ENCODE measurements around the gene CYB561.
A peak's percentile ranks its signal among the peaks of the same experiment; 100 is the strongest.

CYB561 gene

GRCh38 chr17:63492940-63493339 is 46.8 kb upstream of the CYB561 start:
- Histone ChIP-seq H3K9ac (ENCODE audit: low read length) (no peak overlapping the region), H3K27me3 (ENCODE audit: control insufficient read depth in 1 of 2, insufficient read depth in 1 of 2, low read length in 2 of 2) (peaks cover 0 to 46% of the 10 kb centered on the region in 2 experiments), H2BK5ac (ENCODE audit: low read depth, low read length, poor library complexity, severe bottlenecking) (no peak overlapping the region), H3K27ac (ENCODE audit: low read length, poor library complexity, severe bottlenecking) (no peak overlapping the region), H3K14ac (ENCODE audit: low read length in 2 of 2) (no peak overlapping the region), H3K18ac (ENCODE audit: low read depth in 1 of 2, low read length in 2 of 2) (no peak overlapping the region), H2AK5ac (ENCODE audit: low read length, severe bottlenecking) (no peak overlapping the region), H3K36me3 (ENCODE audit: control insufficient read depth in 1 of 2, insufficient read depth in 2 of 2, low read depth in 1 of 2, low read length in 2 of 2) (peaks cover 0 to 60% of the 10 kb centered on the region in 2 experiments), H2BK120ac (ENCODE audit: low read depth, low read length) (no peak overlapping the region), H2BK12ac (ENCODE audit: low read length in 2 of 2) (no peak overlapping the region), H3K9me3 (ENCODE audit: control insufficient read depth, low read length) (no peaks in the 10 kb centered on the region), H3K23ac (ENCODE audit: low read length in 2 of 2) (no peak overlapping the region), H3K4me1 (ENCODE audit: control insufficient read depth, insufficient read depth, low read depth, low read length) (peaks cover 27% of the 10 kb centered on the region), H2AFZ (ENCODE audit: low read depth, low read length) (no peak overlapping the region), H2BK15ac (ENCODE audit: low read depth, poor library complexity, severe bottlenecking) (no peak overlapping the region), H3K4me2 (ENCODE audit: low read length, poor library complexity, severe bottlenecking) (no peak overlapping the region), H4K91ac (ENCODE audit: low read length) (no peak overlapping the region), H3K4me3 (ENCODE audit: insufficient read depth in 1 of 2, low read depth in 1 of 2, low read length in 2 of 2) (no peak overlapping the region), H4K8ac (ENCODE audit: low read length) (no peak overlapping the region), H3K4ac (ENCODE audit: low read depth in 1 of 2, low read length in 2 of 2) (no peak overlapping the region), H3K79me1 (replicated peaks; ENCODE audit: low read length, poor library complexity, severe bottlenecking) (no peaks in the 10 kb centered on the region)
- WGBS, result 89% methylated on average over 5 of the region's 6 CpGs
- DNase-seq, result no peak

DNA sequence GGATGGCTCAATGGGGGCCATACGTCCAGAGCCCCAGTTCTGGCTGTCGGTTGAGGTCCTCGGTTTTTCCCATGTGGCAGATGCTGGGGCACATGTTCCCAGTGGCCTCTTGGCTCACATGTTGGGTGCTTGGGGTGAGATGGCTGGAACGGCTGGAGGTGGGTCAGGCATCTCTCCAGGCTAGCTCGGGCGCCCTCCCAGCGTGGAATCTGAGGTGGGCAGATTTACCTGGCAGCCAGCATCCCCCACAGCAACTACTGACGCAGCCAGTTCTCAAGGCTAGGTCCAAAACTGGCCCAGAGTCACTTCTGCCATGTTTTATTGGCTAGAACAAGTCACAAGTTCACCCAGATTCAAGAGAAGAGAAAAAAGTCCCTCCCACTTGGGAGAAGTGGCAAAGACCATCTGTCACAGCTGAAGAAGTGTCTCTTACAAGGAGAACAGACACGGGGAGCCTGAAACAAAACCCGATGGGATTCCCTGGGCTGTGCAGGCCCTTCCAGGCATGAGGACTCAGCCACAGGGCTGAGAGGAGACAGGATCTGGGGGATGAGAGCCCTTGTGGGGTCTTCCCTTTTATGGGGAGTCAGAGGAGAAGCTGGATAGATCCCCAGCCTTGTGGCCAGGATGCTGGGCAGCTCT is 46.0 kb upstream of the CYB561 start:
- Histone ChIP-seq H3K14ac (ENCODE audit: low read length in 2 of 2) (no peak overlapping the region), H4K91ac (ENCODE audit: low read length) (no peak overlapping the region), H3K79me1 (replicated peaks; ENCODE audit: low read length, poor library complexity, severe bottlenecking) (no peaks in the 10 kb centered on the region), H3K4me1 (ENCODE audit: control insufficient read depth, insufficient read depth, low read depth, low read length) (peaks cover 22% of the 10 kb centered on the region), H2AFZ (ENCODE audit: low read depth, low read length) (no peak overlapping the region), H3K36me3 (ENCODE audit: control insufficient read depth in 1 of 2, insufficient read depth in 2 of 2, low read depth in 1 of 2, low read length in 2 of 2) (peaks cover 0 to 68% of the 10 kb centered on the region in 2 experiments), H3K9ac (ENCODE audit: low read length) (no peak overlapping the region), H3K4me3 (ENCODE audit: insufficient read depth in 1 of 2, low read depth in 1 of 2, low read length in 2 of 2) (no peak overlapping the region), H2BK15ac (ENCODE audit: low read depth, poor library complexity, severe bottlenecking) (no peak overlapping the region), H3K27ac (ENCODE audit: low read length, poor library complexity, severe bottlenecking) (no peak overlapping the region), H3K4me2 (ENCODE audit: low read length, poor library complexity, severe bottlenecking) (no peak overlapping the region), H2BK12ac (ENCODE audit: low read length in 2 of 2) (peak overlapping the region in 1 of 2 experiments; percentile 9), H3K23ac (ENCODE audit: low read length in 2 of 2) (no peak overlapping the region), H3K9me3 (ENCODE audit: control insufficient read depth, low read length) (no peaks in the 10 kb centered on the region), H2AK5ac (ENCODE audit: low read length, severe bottlenecking) (no peak overlapping the region), H4K8ac (ENCODE audit: low read length) (no peak overlapping the region), H3K18ac (ENCODE audit: low read depth in 1 of 2, low read length in 2 of 2) (no peak overlapping the region), H2BK5ac (ENCODE audit: low read depth, low read length, poor library complexity, severe bottlenecking) (no peak overlapping the region), H2BK120ac (ENCODE audit: low read depth, low read length) (no peak overlapping the region), H3K4ac (ENCODE audit: low read depth in 1 of 2, low read length in 2 of 2) (no peak overlapping the region), H3K27me3 (ENCODE audit: control insufficient read depth in 1 of 2, insufficient read depth in 1 of 2, low read length in 2 of 2) (peaks cover 0 to 50% of the 10 kb centered on the region in 2 experiments)
- WGBS, result 80% methylated on average over 10 of the region's 10 CpGs
- no peak for DNase-seq

GRCh38 chr17:63491413-63491812 is 45.3 kb upstream of the CYB561 start:
- no peak overlapping the region for H2AK5ac ChIP-seq (ENCODE audit: low read length, severe bottlenecking)
- no peak overlapping the region for H2BK120ac ChIP-seq (ENCODE audit: low read depth, low read length)
- WGBS, result 83% methylated on average over 8 of the region's 8 CpGs
- peaks cover 0 to 57% of the 10 kb centered on the region in 2 experiments for H3K27me3 ChIP-seq (ENCODE audit: control insufficient read depth in 1 of 2, insufficient read depth in 1 of 2, low read length in 2 of 2)
- H3K4me2 ChIP-seq (ENCODE audit: low read length, poor library complexity, severe bottlenecking), result no peak overlapping the region
- no peak overlapping the region for H2AFZ ChIP-seq (ENCODE audit: low read depth, low read length)
- no peak overlapping the region for H2BK15ac ChIP-seq (ENCODE audit: low read depth, poor library complexity, severe bottlenecking)
- DNase-seq, result no peak
- H3K14ac ChIP-seq (ENCODE audit: low read length in 2 of 2), result no peak overlapping the region
- no peaks in the 10 kb centered on the region for H3K79me1 ChIP-seq (replicated peaks; ENCODE audit: low read length, poor library complexity, severe bottlenecking)
- H3K18ac ChIP-seq (ENCODE audit: low read depth in 1 of 2, low read length in 2 of 2), result no peak overlapping the region
- H3K9ac ChIP-seq (ENCODE audit: low read length), result no peak overlapping the region
- H3K36me3 ChIP-seq (ENCODE audit: control insufficient read depth in 1 of 2, insufficient read depth in 2 of 2, low read depth in 1 of 2, low read length in 2 of 2), result peaks cover 0 to 74% of the 10 kb centered on the region in 2 experiments
- no peak overlapping the region for H2BK12ac ChIP-seq (ENCODE audit: low read length in 2 of 2)
- no peak overlapping the region for H2BK5ac ChIP-seq (ENCODE audit: low read depth, low read length, poor library complexity, severe bottlenecking)
- no peak overlapping the region for H3K4ac ChIP-seq (ENCODE audit: low read depth in 1 of 2, low read length in 2 of 2)
- H4K91ac ChIP-seq (ENCODE audit: low read length), result no peak overlapping the region
- no peak overlapping the region for H3K4me3 ChIP-seq (ENCODE audit: insufficient read depth in 1 of 2, low read depth in 1 of 2, low read length in 2 of 2)
- H3K23ac ChIP-seq (ENCODE audit: low read length in 2 of 2), result no peak overlapping the region
- H4K8ac ChIP-seq (ENCODE audit: low read length), result no peak overlapping the region
- peaks cover 22% of the 10 kb centered on the region for H3K4me1 ChIP-seq (ENCODE audit: control insufficient read depth, insufficient read depth, low read depth, low read length)
- H3K9me3 ChIP-seq (ENCODE audit: control insufficient read depth, low read length), result no peaks in the 10 kb centered on the region
- no peak overlapping the region for H3K27ac ChIP-seq (ENCODE audit: low read length, poor library complexity, severe bottlenecking)

GRCh38 chr17:63490858-63491400 is 44.8 kb upstream of the CYB561 start:
- Histone ChIP-seq H4K8ac (ENCODE audit: low read length) (no peak overlapping the region), H3K4me1 (ENCODE audit: control insufficient read depth, insufficient read depth, low read depth, low read length) (peaks cover 22% of the 10 kb centered on the region), H3K4me2 (ENCODE audit: low read length, poor library complexity, severe bottlenecking) (no peak overlapping the region), H2AK5ac (ENCODE audit: low read length, severe bottlenecking) (no peak overlapping the region), H2BK12ac (ENCODE audit: low read length in 2 of 2) (no peak overlapping the region), H2BK5ac (ENCODE audit: low read depth, low read length, poor library complexity, severe bottlenecking) (no peak overlapping the region), H3K4ac (ENCODE audit: low read depth in 1 of 2, low read length in 2 of 2) (no peak overlapping the region), H2BK120ac (ENCODE audit: low read depth, low read length) (no peak overlapping the region), H3K18ac (ENCODE audit: low read depth in 1 of 2, low read length in 2 of 2) (no peak overlapping the region), H3K27ac (ENCODE audit: low read length, poor library complexity, severe bottlenecking) (no peak overlapping the region), H3K9ac (ENCODE audit: low read length) (no peak overlapping the region), H2AFZ (ENCODE audit: low read depth, low read length) (no peak overlapping the region), H3K79me1 (replicated peaks; ENCODE audit: low read length, poor library complexity, severe bottlenecking) (no peaks in the 10 kb centered on the region), H3K4me3 (ENCODE audit: insufficient read depth in 1 of 2, low read depth in 1 of 2, low read length in 2 of 2) (no peak overlapping the region), H3K36me3 (ENCODE audit: control insufficient read depth in 1 of 2, insufficient read depth in 2 of 2, low read depth in 1 of 2, low read length in 2 of 2) (peaks cover 0 to 76% of the 10 kb centered on the region in 2 experiments), H4K91ac (ENCODE audit: low read length) (no peak overlapping the region), H3K27me3 (ENCODE audit: control insufficient read depth in 1 of 2, insufficient read depth in 1 of 2, low read length in 2 of 2) (peaks cover 0 to 61% of the 10 kb centered on the region in 2 experiments), H3K23ac (ENCODE audit: low read length in 2 of 2) (no peak overlapping the region), H2BK15ac (ENCODE audit: low read depth, poor library complexity, severe bottlenecking) (no peak overlapping the region), H3K14ac (ENCODE audit: low read length in 2 of 2) (no peak overlapping the region), H3K9me3 (ENCODE audit: control insufficient read depth, low read length) (no peaks in the 10 kb centered on the region)
- 90% methylated on average over 22 of the region's 22 CpGs for WGBS
- DNase-seq, result no peak
